AG09319 (cell line): ENCODE results near the gene GBA3.

ENCODE experiments used
- DNase-seq: peaks from one replicate; pipeline ENCODE4 v3.0.0-alpha.2; 2010; ENCODE audit warnings: low read depth; ENCODE audit errors: extremely low read depth
- CTCF ChIP-seq: IDR thresholded peaks from 2 replicates; pipeline ENCODE4 v1.5.1; 2011; ENCODE audit warnings: low read depth, mild to moderate bottlenecking, inconsistent platforms, low read length, moderate library complexity

GBA3 gene

GRCh38 chr4:22689428-22689827 lies 3.3 kb upstream of the GBA3 start:
- no peak for TF ChIP-seq CTCF
- DNase-seq = no peak

- TF ChIP-seq CTCF = no peak
- DNase-seq = no peak
Observed at GRCh38 chr4:22695029-22695428, 2.3 kb downstream of the GBA3 start.

GRCh38 chr4:22695917-22696316 lies 3.2 kb downstream of the GBA3 start:
- DNase-seq = no peak
- no peak for TF ChIP-seq CTCF

DNA sequence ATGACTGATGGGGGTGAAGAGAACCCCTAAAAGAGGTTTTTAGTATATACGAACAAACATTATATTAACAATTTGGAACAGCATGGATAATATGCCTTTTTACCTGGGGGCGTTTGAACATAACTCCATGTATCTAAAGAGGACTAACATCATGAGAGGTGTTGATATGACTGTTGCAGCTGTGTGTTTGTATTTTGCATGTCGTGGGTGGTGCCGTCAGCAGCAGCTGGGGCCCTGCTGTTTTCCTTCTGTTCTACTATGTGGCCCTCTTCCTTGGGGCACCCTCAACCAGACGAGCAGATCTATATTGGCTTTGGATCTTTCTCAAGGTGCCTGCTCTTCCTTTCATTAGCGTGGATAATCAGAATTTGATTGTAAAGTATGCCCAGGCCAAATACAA lies 11.2 kb downstream of the GBA3 start:
- no peak for DNase-seq
- no peak for TF ChIP-seq CTCF

- no peak for TF ChIP-seq CTCF
- no peak for DNase-seq
Observed at GRCh38 chr4:22707390-22707789, 14.7 kb downstream of the GBA3 start.

DNA sequence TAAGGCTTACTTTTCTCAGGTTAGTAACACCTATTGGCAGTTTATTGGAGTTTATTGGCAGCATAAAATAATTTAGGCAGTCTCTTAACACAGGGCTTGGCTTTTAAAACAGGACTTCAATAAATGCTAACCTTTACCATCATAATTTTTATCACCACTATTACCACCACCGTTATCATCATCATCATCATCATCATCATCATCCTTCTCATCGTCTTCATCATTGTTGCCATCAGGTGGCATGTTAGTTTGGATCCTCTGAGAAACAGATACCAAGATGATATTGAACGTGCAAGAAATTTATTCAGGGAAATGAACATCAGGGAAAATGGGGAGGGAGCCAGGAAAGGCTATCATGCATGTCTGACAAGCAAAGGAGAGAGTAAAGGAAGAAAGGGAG lies 16.2 kb downstream of the GBA3 start:
- DNase-seq = no peak
- no peak for TF ChIP-seq CTCF

GRCh38 chr4:22712105-22712504 lies 19.4 kb downstream of the GBA3 start:
- TF ChIP-seq CTCF = no peak
- DNase-seq = no peak

GRCh38 chr4:22712529-22712928 lies 19.8 kb downstream of the GBA3 start:
- no peak for DNase-seq
- no peak for TF ChIP-seq CTCF
